IPS DF 4.7 (cell line): ENCODE data around the gene CRACR2A.

ENCODE experiments used
- DNase-seq: peaks from one replicate; pipeline ENCODE4 v3.0.0-alpha.2; 2013; ENCODE audit warnings: low spot score; ENCODE audit errors: extremely low read depth

The CRACR2A gene

GRCh38 chr12:3726456-3726855, 26.5 kb downstream of the CRACR2A start:
- DNase-seq = no peak

GRCh38 chr12:3725388-3726115, 27.4 kb downstream of the CRACR2A start:
- DNase-seq = no peak

GRCh38 chr12:3723916-3724805, 28.7 kb downstream of the CRACR2A start:
- no peak for DNase-seq

- DNase-seq = no peak
Observed at GRCh38 chr12:3722368-3722767, 30.5 kb downstream of the CRACR2A start.

GRCh38 chr12:3720772-3721171, 32.1 kb downstream of the CRACR2A start:
- DNase-seq = no peak

GRCh38 chr12:3718100-3718499, 34.8 kb downstream of the CRACR2A start:
- DNase-seq = no peak

GRCh38 chr12:3717283-3717898, 35.5 kb downstream of the CRACR2A start:
- no peak for DNase-seq

GRCh38 chr12:3715999-3716398, 36.9 kb downstream of the CRACR2A start:
- DNase-seq = no peak

- no peak for DNase-seq
Observed at GRCh38 chr12:3713947-3714346, 39.0 kb downstream of the CRACR2A start.

- DNase-seq = peak; percentile 30
Observed at GRCh38 chr12:3713483-3713882, 39.4 kb downstream of the CRACR2A start.

- DNase-seq = no peak
Observed at GRCh38 chr12:3712209-3712992, 40.5 kb downstream of the CRACR2A start.

- no peak for DNase-seq
Observed at GRCh38 chr12:3705354-3705675, 47.6 kb downstream of the CRACR2A start.

GRCh38 chr12:3704512-3705353, 48.2 kb downstream of the CRACR2A start:
- no peak for DNase-seq

GRCh38 chr12:3700861-3701260, 52.0 kb downstream of the CRACR2A start:
- no peak for DNase-seq

GRCh38 chr12:3698218-3698974, 54.5 kb downstream of the CRACR2A start:
- no peak for DNase-seq

GRCh38 chr12:3697311-3697870, 55.5 kb downstream of the CRACR2A start:
- no peak for DNase-seq

GRCh38 chr12:3694673-3695072, 58.2 kb downstream of the CRACR2A start:
- no peak for DNase-seq

- no peak for DNase-seq
Observed at GRCh38 chr12:3692616-3693365, 60.1 kb downstream of the CRACR2A start.

GRCh38 chr12:3686463-3686862, 66.4 kb downstream of the CRACR2A start:
- no peak for DNase-seq
